Measurements from ENCODE around the gene GTPBP1. TPM values are rescaled to one million over a fixed set of nuclear protein-coding genes. Genes with fewer than 3 reads are reported as not detected.
A peak's percentile ranks its signal among the peaks of the same experiment; 100 is the strongest.

GTPBP1 gene
- total and polyA plus RNA-seq, 2 of the 13 experiments (the other 11 are each of a cell fraction or from before 2014, with no cell fraction given), result 22.3 to 27.0 TPM

DNA sequence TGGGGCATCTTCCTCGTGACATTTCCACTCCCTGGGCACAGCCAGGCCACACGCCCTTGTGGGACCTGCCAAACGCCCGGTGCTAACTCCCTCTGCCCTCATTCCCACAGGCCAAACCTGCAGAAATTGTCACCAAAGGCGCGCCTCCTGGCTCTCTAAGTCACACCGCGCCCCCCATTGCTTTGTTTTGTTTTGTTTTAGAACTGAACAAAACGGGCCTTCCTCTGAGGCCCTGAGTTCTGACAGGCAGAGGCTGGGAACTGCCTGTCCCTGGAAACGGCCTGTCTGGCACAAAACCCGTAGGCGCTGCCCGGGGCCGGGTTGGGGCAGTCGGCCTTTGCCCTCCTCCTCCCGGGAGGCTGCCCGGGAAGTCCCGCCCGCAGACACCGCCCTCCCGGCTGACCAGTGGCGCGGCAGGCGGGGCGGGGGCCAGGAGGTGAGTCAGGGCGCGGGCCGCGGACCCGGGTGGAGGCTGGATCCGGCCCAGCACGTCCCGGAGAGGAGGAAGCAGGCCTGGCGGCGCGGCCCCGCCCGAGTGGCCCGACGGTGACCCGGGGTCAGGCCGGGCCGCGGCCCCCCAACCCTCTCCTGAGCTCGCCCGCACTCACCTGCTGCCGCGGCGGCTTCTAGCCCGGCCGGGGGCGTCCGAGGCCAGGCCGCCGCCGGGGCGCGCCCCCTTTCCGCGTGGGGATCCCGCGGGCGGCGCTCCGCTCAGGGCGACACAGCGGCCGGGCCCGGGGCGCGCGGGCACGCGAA, 49.6 kb downstream of the GTPBP1 start (continued):
- TF ChIP-seq, protein P1, sequence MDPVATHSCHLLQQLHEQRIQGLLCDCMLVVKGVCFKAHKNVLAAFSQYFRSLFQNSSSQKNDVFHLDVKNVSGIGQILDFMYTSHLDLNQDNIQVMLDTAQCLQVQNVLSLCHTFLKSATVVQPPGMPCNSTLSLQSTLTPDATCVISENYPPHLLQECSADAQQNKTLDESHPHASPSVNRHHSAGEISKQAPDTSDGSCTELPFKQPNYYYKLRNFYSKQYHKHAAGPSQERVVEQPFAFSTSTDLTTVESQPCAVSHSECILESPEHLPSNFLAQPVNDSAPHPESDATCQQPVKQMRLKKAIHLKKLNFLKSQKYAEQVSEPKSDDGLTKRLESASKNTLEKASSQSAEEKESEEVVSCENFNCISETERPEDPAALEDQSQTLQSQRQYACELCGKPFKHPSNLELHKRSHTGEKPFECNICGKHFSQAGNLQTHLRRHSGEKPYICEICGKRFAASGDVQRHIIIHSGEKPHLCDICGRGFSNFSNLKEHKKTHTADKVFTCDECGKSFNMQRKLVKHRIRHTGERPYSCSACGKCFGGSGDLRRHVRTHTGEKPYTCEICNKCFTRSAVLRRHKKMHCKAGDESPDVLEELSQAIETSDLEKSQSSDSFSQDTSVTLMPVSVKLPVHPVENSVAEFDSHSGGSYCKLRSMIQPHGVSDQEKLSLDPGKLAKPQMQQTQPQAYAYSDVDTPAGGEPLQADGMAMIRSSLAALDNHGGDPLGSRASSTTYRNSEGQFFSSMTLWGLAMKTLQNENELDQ (CRISPR knock-in tag; IDR thresholded peaks at IDR 0.05; ENCODE audit: borderline replicate concordance), result no peak
- TF ChIP-seq, protein P2, sequence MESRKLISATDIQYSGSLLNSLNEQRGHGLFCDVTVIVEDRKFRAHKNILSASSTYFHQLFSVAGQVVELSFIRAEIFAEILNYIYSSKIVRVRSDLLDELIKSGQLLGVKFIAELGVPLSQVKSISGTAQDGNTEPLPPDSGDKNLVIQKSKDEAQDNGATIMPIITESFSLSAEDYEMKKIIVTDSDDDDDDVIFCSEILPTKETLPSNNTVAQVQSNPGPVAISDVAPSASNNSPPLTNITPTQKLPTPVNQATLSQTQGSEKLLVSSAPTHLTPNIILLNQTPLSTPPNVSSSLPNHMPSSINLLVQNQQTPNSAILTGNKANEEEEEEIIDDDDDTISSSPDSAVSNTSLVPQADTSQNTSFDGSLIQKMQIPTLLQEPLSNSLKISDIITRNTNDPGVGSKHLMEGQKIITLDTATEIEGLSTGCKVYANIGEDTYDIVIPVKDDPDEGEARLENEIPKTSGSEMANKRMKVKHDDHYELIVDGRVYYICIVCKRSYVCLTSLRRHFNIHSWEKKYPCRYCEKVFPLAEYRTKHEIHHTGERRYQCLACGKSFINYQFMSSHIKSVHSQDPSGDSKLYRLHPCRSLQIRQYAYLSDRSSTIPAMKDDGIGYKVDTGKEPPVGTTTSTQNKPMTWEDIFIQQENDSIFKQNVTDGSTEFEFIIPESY (CRISPR knock-in tag; IDR thresholded peaks at IDR 0.05), result peak; percentile 39; the same call in 1 of the 2 replicates
- TF ChIP-seq PITX1 (CRISPR knock-in tag; IDR thresholded peaks at IDR 0.05) (peak; percentile 31; the same call in 1 of the 2 replicates), REPIN1 (CRISPR knock-in tag; IDR thresholded peaks at IDR 0.05; ENCODE audit: borderline replicate concordance, low read depth) (0 out of 2 replicates have a peak, but pooled peaks have one; percentile 27), BRD4 (CRISPR knock-in tag; IDR thresholded peaks at IDR 0.05) (no peak; the same call in 1 of the 2 replicates), ZNF558 (CRISPR knock-in tag; IDR thresholded peaks at IDR 0.05; ENCODE audit: borderline replicate concordance) (no peak), ZSCAN21 (CRISPR knock-in tag; IDR thresholded peaks at IDR 0.05; ENCODE audit: borderline replicate concordance) (peak; percentile 63; the same call in 1 of the 2 replicates), ZNF577 (CRISPR knock-in tag; IDR thresholded peaks at IDR 0.05; ENCODE audit: borderline replicate concordance, low read depth) (no peak), POLR2G (IDR thresholded peaks at IDR 0.05; ENCODE audit: low read depth, low read length) (peak; percentile 72), NCOA5 (CRISPR knock-in tag; IDR thresholded peaks at IDR 0.05) (no peak), CREB1 (IDR thresholded peaks at IDR 0.05) (no peak), CREB1 (CRISPR knock-in tag; IDR thresholded peaks at IDR 0.05) (no peak), NR2F1 (CRISPR knock-in tag; IDR thresholded peaks at IDR 0.05) (peak; percentile 63 to 80), NCOA1 (CRISPR knock-in tag; IDR thresholded peaks at IDR 0.05) (no peak)
- TF ChIP-seq, protein P3, sequence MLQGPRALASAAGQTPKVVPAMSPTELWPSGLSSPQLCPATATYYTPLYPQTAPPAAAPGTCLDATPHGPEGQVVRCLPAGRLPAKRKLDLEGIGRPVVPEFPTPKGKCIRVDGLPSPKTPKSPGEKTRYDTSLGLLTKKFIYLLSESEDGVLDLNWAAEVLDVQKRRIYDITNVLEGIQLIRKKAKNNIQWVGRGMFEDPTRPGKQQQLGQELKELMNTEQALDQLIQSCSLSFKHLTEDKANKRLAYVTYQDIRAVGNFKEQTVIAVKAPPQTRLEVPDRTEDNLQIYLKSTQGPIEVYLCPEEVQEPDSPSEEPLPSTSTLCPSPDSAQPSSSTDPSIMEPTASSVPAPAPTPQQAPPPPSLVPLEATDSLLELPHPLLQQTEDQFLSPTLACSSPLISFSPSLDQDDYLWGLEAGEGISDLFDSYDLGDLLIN (CRISPR knock-in tag; IDR thresholded peaks at IDR 0.05; ENCODE audit: borderline replicate concordance), result no peak
- TF ChIP-seq, protein P4, sequence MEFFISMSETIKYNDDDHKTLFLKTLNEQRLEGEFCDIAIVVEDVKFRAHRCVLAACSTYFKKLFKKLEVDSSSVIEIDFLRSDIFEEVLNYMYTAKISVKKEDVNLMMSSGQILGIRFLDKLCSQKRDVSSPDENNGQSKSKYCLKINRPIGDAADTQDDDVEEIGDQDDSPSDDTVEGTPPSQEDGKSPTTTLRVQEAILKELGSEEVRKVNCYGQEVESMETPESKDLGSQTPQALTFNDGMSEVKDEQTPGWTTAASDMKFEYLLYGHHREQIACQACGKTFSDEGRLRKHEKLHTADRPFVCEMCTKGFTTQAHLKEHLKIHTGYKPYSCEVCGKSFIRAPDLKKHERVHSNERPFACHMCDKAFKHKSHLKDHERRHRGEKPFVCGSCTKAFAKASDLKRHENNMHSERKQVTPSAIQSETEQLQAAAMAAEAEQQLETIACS (CRISPR knock-in tag; IDR thresholded peaks at IDR 0.05), result no peak; the same call in 1 of the 2 replicates
- TF ChIP-seq, protein P5, sequence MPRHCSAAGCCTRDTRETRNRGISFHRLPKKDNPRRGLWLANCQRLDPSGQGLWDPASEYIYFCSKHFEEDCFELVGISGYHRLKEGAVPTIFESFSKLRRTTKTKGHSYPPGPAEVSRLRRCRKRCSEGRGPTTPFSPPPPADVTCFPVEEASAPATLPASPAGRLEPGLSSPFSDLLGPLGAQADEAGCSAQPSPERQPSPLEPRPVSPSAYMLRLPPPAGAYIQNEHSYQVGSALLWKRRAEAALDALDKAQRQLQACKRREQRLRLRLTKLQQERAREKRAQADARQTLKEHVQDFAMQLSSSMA (CRISPR knock-in tag; IDR thresholded peaks at IDR 0.05), result no peak
- TF ChIP-seq, protein P6, sequence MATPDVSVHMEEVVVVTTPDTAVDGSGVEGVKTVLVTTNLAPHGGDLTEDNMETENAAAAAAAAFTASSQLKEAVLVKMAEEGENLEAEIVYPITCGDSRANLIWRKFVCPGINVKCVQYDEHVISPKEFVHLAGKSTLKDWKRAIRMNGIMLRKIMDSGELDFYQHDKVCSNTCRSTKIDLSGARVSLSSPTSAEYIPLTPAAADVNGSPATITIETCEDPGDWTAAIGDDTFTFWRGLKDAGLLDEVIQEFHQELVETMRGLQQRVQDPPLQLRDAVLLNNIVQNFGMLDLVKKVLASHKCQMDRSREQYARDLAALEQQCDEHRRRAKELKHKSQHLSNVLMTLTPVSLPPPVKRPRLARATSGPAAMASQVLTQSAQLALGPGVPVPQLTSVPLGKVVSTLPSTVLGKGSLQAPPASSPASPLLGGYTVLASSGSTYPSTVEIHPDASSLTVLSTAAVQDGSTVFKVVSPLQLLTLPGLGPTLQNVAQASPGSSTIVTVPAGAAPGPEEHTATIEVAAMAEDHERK (CRISPR knock-in tag; IDR thresholded peaks at IDR 0.05; ENCODE audit: low read depth), result no peak
